ENCODE results near the gene TENM3. TPM values are rescaled to one million over a fixed set of nuclear protein-coding genes. Genes with fewer than 3 reads are reported as not detected.

The TENM3 gene
- total RNA-seq, 1 experiment from 2014 or later, result 71.0 TPM

DNA sequence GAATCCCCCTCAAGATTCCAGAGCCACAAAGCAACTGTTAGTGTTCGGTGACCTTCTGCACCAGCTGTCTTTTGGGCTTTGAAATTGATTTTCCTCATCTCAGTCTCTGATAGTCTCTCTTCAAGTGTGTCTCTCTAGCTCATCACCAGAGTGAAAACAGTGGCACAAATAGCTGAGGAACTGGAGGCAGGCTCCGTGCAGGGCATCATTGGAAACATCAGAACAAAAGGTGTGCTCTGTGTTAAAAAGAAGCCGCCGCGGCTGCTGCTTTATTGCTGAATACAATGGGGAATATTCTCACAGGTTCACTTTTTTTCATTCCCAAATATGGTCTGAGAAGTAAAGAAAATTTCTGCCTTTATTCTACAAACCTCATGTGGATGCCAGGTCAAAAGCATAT lies 376.5 kb downstream of the TENM3 start (continued):
- no peak for TF ChIP-seq STAT6 (CRISPR knock-in tag; conservative IDR thresholded peaks at IDR 0.05; ENCODE audit: low read depth)
- TF ChIP-seq JAZF1 (CRISPR knock-in tag; IDR thresholded peaks at IDR 0.05), result no peak
- TF ChIP-seq E2F1 (CRISPR knock-in tag; IDR thresholded peaks at IDR 0.05), result no peak

GRCh38 chr4:182620111-182620980 lies 377.1 kb downstream of the TENM3 start:
- no peak for ATAC-seq
- H3K27ac Mint-ChIP-seq, result no peak overlapping the region

GRCh38 chr4:182624281-182624680 lies 381.1 kb downstream of the TENM3 start:
- TF ChIP-seq GABPB1 (CRISPR knock-in tag; IDR thresholded peaks at IDR 0.05) (no peak), PRRX2 (CRISPR knock-in tag; IDR thresholded peaks at IDR 0.05) (no peak), ZNF138 (CRISPR knock-in tag; conservative IDR thresholded peaks at IDR 0.05) (no peak), NFATC4 (CRISPR knock-in tag; IDR thresholded peaks at IDR 0.05) (no peak), SOX15 (CRISPR knock-in tag; IDR thresholded peaks at IDR 0.05) (no peak), ETV6 (CRISPR knock-in tag; IDR thresholded peaks at IDR 0.05) (no peak), NFE2L1 (CRISPR knock-in tag; IDR thresholded peaks at IDR 0.05) (no peak), MXD4 (CRISPR knock-in tag; IDR thresholded peaks at IDR 0.05; ENCODE audit: borderline replicate concordance) (no peak), TP53 (CRISPR knock-in tag; IDR thresholded peaks at IDR 0.05) (no peak), EMX1 (CRISPR knock-in tag; IDR thresholded peaks at IDR 0.05) (no peak), ZNF263 (CRISPR knock-in tag; IDR thresholded peaks at IDR 0.05; ENCODE audit: low read depth) (no peak), ZNF121 (CRISPR knock-in tag; IDR thresholded peaks at IDR 0.05) (no peak), JAZF1 (CRISPR knock-in tag; IDR thresholded peaks at IDR 0.05) (no peak), ZNF317 (CRISPR knock-in tag; IDR thresholded peaks at IDR 0.05; ENCODE audit: borderline replicate concordance, low read depth) (no peak)
- TF ChIP-seq, protein P1, sequence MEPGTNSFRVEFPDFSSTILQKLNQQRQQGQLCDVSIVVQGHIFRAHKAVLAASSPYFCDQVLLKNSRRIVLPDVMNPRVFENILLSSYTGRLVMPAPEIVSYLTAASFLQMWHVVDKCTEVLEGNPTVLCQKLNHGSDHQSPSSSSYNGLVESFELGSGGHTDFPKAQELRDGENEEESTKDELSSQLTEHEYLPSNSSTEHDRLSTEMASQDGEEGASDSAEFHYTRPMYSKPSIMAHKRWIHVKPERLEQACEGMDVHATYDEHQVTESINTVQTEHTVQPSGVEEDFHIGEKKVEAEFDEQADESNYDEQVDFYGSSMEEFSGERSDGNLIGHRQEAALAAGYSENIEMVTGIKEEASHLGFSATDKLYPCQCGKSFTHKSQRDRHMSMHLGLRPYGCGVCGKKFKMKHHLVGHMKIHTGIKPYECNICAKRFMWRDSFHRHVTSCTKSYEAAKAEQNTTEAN (CRISPR knock-in tag; IDR thresholded peaks at IDR 0.05), result no peak
- TF ChIP-seq, protein P2, sequence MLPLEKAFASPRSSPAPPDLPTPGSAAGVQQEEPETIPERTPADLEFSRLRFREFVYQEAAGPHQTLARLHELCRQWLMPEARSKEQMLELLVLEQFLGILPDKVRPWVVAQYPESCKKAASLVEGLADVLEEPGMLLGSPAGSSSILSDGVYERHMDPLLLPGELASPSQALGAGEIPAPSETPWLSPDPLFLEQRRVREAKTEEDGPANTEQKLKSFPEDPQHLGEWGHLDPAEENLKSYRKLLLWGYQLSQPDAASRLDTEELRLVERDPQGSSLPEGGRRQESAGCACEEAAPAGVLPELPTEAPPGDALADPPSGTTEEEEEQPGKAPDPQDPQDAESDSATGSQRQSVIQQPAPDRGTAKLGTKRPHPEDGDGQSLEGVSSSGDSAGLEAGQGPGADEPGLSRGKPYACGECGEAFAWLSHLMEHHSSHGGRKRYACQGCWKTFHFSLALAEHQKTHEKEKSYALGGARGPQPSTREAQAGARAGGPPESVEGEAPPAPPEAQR (CRISPR knock-in tag; IDR thresholded peaks at IDR 0.05), result no peak
- TF ChIP-seq, protein P3, sequence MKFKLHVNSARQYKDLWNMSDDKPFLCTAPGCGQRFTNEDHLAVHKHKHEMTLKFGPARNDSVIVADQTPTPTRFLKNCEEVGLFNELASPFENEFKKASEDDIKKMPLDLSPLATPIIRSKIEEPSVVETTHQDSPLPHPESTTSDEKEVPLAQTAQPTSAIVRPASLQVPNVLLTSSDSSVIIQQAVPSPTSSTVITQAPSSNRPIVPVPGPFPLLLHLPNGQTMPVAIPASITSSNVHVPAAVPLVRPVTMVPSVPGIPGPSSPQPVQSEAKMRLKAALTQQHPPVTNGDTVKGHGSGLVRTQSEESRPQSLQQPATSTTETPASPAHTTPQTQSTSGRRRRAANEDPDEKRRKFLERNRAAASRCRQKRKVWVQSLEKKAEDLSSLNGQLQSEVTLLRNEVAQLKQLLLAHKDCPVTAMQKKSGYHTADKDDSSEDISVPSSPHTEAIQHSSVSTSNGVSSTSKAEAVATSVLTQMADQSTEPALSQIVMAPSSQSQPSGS (CRISPR knock-in tag; IDR thresholded peaks at IDR 0.05; ENCODE audit: borderline replicate concordance, low read depth), result no peak
- ChIA-PET CTCF (no interaction called here), POLR2A (no interaction called here)
- Mint-ChIP-seq H3K9me3 (peaks cover 5% of the 10 kb centered on the region; the same call in 1 of the 2 replicates), H3K36me3 (peaks cover 13% of the 10 kb centered on the region), H3K27me3 (ENCODE audit: low read depth) (no peaks in the 10 kb centered on the region), H3K4me3 (no peak overlapping the region), H3K4me1 (peaks cover 16% of the 10 kb centered on the region), H3K27ac (no peak overlapping the region)
- no peak for ATAC-seq
- DNase-seq (ENCODE audit: low spot score), result no peak

More at GRCh38 chr4:182620111-182620980, 377.1 kb downstream of the TENM3 start:
- Mint-ChIP-seq H3K4me3 (no peak overlapping the region), H3K36me3 (peaks cover 14% of the 10 kb centered on the region), H3K27me3 (ENCODE audit: low read depth) (no peaks in the 10 kb centered on the region), H3K9me3 (peaks cover 5% of the 10 kb centered on the region; the same call in 1 of the 2 replicates), H3K4me1 (peaks cover 16% of the 10 kb centered on the region)
- TF ChIP-seq, protein P1 (CRISPR knock-in tag; IDR thresholded peaks at IDR 0.05), result no peak
- 0 out of 2 replicates have a peak, but pooled peaks have one; percentile 65 for TF ChIP-seq ZNF121 (CRISPR knock-in tag; IDR thresholded peaks at IDR 0.05)
- ChIA-PET CTCF (no interaction called here), POLR2A (no interaction called here)
- no peak for DNase-seq (ENCODE audit: low spot score)
